Endothelial cell of umbilical vein (primary cell): ENCODE results near the gene ZNF766.

Experiments
- POLR2A ChIP-seq: IDR thresholded peaks from 2 replicates; pipeline ENCODE4 v1.6.1; 2012; ENCODE audit warnings: low read depth, mild to moderate bottlenecking, control low read depth, low read length
- TF ChIP-seq, protein P1 (sequence below), 2 donors: IDR thresholded peaks; 1 replicate in 1 of 2; 2 replicates in 1 of 2; pipeline ENCODE4 v1.5.1; 2011; ENCODE audit warnings: low read length in 2 of 2, mild to moderate bottlenecking in 2 of 2, moderate library complexity in 2 of 2, control low read depth in 1 of 2, inconsistent platforms in 1 of 2, low read depth in 1 of 2; ENCODE audit not compliant: insufficient read depth in 1 of 2; ENCODE audit errors: extremely low read depth in 1 of 2

DNA sequence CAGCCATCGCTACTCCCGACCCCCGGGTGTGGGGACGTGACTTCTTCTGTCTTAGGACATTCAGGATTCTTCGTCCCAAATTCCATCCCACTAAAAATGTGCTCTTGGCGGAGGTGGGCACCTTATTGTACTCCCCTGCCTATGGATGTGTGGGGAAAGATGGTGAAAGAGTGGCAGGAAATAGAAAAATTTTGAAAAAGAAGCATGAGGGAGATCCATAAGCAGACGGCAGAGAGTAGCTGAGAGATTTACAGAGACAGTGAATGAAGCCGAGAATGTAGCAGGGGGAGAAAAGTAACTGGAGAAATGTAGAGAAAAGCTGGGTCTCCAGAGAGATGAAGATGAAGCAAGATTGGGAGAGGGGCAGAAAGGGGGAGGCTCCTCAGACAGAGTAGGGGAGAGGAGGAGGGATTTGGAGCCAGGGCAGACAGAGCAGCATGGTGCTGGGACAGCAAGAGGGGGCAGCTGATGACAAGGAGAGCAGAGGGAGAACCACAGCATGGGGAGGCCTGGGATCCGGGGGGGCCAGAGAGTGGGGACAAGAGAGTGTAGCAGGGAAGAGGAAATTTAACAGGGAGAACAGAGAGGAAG is 67.5 kb downstream of the ZNF766 start:
- TF ChIP-seq, protein P1, sequence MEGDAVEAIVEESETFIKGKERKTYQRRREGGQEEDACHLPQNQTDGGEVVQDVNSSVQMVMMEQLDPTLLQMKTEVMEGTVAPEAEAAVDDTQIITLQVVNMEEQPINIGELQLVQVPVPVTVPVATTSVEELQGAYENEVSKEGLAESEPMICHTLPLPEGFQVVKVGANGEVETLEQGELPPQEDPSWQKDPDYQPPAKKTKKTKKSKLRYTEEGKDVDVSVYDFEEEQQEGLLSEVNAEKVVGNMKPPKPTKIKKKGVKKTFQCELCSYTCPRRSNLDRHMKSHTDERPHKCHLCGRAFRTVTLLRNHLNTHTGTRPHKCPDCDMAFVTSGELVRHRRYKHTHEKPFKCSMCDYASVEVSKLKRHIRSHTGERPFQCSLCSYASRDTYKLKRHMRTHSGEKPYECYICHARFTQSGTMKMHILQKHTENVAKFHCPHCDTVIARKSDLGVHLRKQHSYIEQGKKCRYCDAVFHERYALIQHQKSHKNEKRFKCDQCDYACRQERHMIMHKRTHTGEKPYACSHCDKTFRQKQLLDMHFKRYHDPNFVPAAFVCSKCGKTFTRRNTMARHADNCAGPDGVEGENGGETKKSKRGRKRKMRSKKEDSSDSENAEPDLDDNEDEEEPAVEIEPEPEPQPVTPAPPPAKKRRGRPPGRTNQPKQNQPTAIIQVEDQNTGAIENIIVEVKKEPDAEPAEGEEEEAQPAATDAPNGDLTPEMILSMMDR (IDR thresholded peaks at IDR 0.05; ENCODE audit: extremely low read depth in 1 of 2, insufficient read depth in 1 of 2, low read depth in 1 of 2, low read length in 2 of 2) = no peak
- TF ChIP-seq POLR2A = no peak
